GM23338 (cell line): Measurements from ENCODE around the gene LIX1. TPM values are rescaled to one million over a fixed set of nuclear protein-coding genes. Genes with fewer than 3 reads are reported as not detected.

Experiments used
- ATAC-seq: fragments of 200-7000 bp; cut with Tn5 transposase; 3 replicates; pipeline ENCODE4 v1.9.1; 2020
- DNase-seq: peaks from one replicate; pipeline ENCODE4 v3.0.0-alpha.2; 2015; ENCODE audit warnings: low spot score
- H2AFZ ChIP-seq: fragments of 200-600 bp; sonication (generic); 2 replicates; pipeline ENCODE4 v1.8.0; 2016; ENCODE audit warnings: antibody characterized with exemption, mild to moderate bottlenecking, moderate library complexity
- H3F3A ChIP-seq: fragments of 200-600 bp; sonication (generic); replicated peaks from 2 replicates; pipeline ENCODE4 v1.8.0; 2017; ENCODE audit warnings: antibody characterized with exemption, mixed run types, low read depth
- H3K27ac ChIP-seq: fragments of 200-600 bp; sonication (generic); 2 replicates; pipeline ENCODE4 v1.6.1; 2016; ENCODE audit warnings: low read depth
- H3K27me3 ChIP-seq: fragments of 200-600 bp; sonication (generic); 2 replicates; pipeline ENCODE4 v1.8.0; 2016; ENCODE audit warnings: mild to moderate bottlenecking, mixed run types, moderate library complexity; ENCODE audit not compliant: insufficient read depth
- H3K36me3 ChIP-seq: fragments of 200-600 bp; sonication (generic); 2 replicates; pipeline ENCODE4 v1.8.0; 2016; ENCODE audit warnings: mild to moderate bottlenecking; ENCODE audit not compliant: insufficient read depth
- H3K4me1 ChIP-seq: fragments of 200-600 bp; sonication (generic); 2 replicates; pipeline ENCODE4 v1.8.0; 2016; ENCODE audit warnings: mild to moderate bottlenecking, moderate library complexity; ENCODE audit not compliant: insufficient read depth
- H3K4me2 ChIP-seq: fragments of 200-600 bp; sonication (generic); 2 replicates; pipeline ENCODE4 v1.7.1; 2017; ENCODE audit warnings: mixed run types
- H3K4me3 ChIP-seq: fragments of 200-600 bp; sonication (generic); 2 replicates; pipeline ENCODE4 v1.6.1; 2016; ENCODE audit warnings: mixed run types
- H3K79me2 ChIP-seq: fragments of 200-600 bp; sonication (generic); replicated peaks from 2 replicates; pipeline ENCODE4 v1.8.0; 2017; ENCODE audit warnings: mild to moderate bottlenecking; ENCODE audit not compliant: insufficient read depth
- H3K9me2 ChIP-seq: fragments of 200-600 bp; sonication (generic); 2 replicates; pipeline ENCODE4 v1.8.0; 2017; ENCODE audit not compliant: insufficient read depth
- H4K20me1 ChIP-seq: fragments of 200-600 bp; sonication (generic); replicated peaks from 2 replicates; pipeline ENCODE4 v1.8.0; 2017; ENCODE audit warnings: mild to moderate bottlenecking; ENCODE audit not compliant: insufficient read depth
- H3K27ac Mint-ChIP-seq: 2 replicates; pipeline ENCODE4 v1.8.0; 2020; ENCODE audit warnings: inconsistent platforms, mild to moderate bottlenecking, moderate library complexity, mixed read lengths
- H3K27me3 Mint-ChIP-seq: 3 replicates; pipeline ENCODE4 v1.8.0; 2022; ENCODE audit warnings: low read depth, mild to moderate bottlenecking, moderate library complexity, mixed read lengths, inconsistent platforms; ENCODE audit not compliant: insufficient read depth, poor library complexity
- H3K36me3 Mint-ChIP-seq: 3 replicates; pipeline ENCODE4 v1.8.0; 2021; ENCODE audit warnings: low read depth, mild to moderate bottlenecking, inconsistent platforms, moderate library complexity, mixed read lengths
- H3K4me1 Mint-ChIP-seq: 3 replicates; pipeline ENCODE4 v1.8.0; 2020; ENCODE audit warnings: mild to moderate bottlenecking, inconsistent platforms, mixed read lengths
- H3K4me3 Mint-ChIP-seq: 3 replicates; pipeline ENCODE4 v1.8.0; 2021; ENCODE audit warnings: moderate library complexity, mild to moderate bottlenecking, inconsistent platforms, mixed read lengths
- H3K9me3 Mint-ChIP-seq: 3 replicates; pipeline ENCODE4 v1.8.0; 2020; ENCODE audit warnings: moderate library complexity, mild to moderate bottlenecking, inconsistent platforms, mixed read lengths
- STAT1 ChIP-seq: IDR thresholded peaks from one replicate; pipeline ENCODE4 v1.6.1; 2016; ENCODE audit warnings: antibody characterized with exemption; ENCODE audit not compliant: unreplicated experiment
- ZNF331 ChIP-seq: fragments of 250-450 bp; sonication (Bioruptor Pico); IDR thresholded peaks from 2 replicates; pipeline ENCODE4 v1.5.0; 2020; ENCODE audit warnings: low read depth, mild to moderate bottlenecking, moderate library complexity
- polyA plus RNA-seq: library from polyadenylated mRNA; unstranded; fragments of >200 nt; fragmentation: Nextera tagmentation; extraction: Ambion mirVana; gene quantifications from 2 replicates; pipeline ENCODE4 v1.2.1, GENCODE V29; 2016
- total RNA-seq: library from RNA; depleted of rRNA; stranded (reverse); fragments of >200 nt; shearing (Covaris generic); gene quantifications from 2 replicates; pipeline ENCODE4 v1.2.3, GENCODE V29; 2014
- TF ChIP-seq, protein P1 (sequence below): fragments of 250-450 bp; sonication (Bioruptor Pico); IDR thresholded peaks from 2 replicates; pipeline ENCODE4 v1.5.0; 2020; ENCODE audit warnings: mild to moderate bottlenecking, moderate library complexity

LIX1 gene
- total and polyA plus RNA-seq, 2 experiments from 2014 or later, result 0.13 TPM; not detected in 1

DNA sequence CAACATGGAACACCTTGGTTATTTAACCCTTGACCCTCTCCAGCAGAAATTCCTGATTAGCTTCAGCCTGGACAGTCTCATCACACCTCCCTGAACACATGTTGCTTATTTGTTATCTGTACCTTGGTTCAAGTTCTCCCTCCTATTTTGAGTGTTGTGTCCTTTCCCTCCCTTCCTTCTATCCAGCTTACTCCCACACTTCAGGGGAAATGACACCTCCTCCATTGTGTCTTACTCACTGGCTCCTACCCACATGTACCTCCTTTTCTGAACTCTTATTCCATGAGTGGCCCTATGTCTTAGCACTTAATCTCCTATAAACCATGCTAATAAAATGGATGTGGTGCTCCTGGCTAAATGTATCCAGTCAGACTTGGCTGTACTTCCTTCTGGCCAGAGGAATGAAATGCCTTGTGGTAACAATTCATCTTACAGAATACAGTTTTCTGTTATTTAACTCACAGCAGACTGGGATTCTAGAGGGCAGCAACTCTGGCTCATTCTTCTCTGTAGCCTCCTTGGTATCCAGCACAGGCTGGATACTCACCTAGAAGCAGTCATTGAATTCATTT is 11.2 kb downstream of the LIX1 start (continued):
- TF ChIP-seq, protein P1, sequence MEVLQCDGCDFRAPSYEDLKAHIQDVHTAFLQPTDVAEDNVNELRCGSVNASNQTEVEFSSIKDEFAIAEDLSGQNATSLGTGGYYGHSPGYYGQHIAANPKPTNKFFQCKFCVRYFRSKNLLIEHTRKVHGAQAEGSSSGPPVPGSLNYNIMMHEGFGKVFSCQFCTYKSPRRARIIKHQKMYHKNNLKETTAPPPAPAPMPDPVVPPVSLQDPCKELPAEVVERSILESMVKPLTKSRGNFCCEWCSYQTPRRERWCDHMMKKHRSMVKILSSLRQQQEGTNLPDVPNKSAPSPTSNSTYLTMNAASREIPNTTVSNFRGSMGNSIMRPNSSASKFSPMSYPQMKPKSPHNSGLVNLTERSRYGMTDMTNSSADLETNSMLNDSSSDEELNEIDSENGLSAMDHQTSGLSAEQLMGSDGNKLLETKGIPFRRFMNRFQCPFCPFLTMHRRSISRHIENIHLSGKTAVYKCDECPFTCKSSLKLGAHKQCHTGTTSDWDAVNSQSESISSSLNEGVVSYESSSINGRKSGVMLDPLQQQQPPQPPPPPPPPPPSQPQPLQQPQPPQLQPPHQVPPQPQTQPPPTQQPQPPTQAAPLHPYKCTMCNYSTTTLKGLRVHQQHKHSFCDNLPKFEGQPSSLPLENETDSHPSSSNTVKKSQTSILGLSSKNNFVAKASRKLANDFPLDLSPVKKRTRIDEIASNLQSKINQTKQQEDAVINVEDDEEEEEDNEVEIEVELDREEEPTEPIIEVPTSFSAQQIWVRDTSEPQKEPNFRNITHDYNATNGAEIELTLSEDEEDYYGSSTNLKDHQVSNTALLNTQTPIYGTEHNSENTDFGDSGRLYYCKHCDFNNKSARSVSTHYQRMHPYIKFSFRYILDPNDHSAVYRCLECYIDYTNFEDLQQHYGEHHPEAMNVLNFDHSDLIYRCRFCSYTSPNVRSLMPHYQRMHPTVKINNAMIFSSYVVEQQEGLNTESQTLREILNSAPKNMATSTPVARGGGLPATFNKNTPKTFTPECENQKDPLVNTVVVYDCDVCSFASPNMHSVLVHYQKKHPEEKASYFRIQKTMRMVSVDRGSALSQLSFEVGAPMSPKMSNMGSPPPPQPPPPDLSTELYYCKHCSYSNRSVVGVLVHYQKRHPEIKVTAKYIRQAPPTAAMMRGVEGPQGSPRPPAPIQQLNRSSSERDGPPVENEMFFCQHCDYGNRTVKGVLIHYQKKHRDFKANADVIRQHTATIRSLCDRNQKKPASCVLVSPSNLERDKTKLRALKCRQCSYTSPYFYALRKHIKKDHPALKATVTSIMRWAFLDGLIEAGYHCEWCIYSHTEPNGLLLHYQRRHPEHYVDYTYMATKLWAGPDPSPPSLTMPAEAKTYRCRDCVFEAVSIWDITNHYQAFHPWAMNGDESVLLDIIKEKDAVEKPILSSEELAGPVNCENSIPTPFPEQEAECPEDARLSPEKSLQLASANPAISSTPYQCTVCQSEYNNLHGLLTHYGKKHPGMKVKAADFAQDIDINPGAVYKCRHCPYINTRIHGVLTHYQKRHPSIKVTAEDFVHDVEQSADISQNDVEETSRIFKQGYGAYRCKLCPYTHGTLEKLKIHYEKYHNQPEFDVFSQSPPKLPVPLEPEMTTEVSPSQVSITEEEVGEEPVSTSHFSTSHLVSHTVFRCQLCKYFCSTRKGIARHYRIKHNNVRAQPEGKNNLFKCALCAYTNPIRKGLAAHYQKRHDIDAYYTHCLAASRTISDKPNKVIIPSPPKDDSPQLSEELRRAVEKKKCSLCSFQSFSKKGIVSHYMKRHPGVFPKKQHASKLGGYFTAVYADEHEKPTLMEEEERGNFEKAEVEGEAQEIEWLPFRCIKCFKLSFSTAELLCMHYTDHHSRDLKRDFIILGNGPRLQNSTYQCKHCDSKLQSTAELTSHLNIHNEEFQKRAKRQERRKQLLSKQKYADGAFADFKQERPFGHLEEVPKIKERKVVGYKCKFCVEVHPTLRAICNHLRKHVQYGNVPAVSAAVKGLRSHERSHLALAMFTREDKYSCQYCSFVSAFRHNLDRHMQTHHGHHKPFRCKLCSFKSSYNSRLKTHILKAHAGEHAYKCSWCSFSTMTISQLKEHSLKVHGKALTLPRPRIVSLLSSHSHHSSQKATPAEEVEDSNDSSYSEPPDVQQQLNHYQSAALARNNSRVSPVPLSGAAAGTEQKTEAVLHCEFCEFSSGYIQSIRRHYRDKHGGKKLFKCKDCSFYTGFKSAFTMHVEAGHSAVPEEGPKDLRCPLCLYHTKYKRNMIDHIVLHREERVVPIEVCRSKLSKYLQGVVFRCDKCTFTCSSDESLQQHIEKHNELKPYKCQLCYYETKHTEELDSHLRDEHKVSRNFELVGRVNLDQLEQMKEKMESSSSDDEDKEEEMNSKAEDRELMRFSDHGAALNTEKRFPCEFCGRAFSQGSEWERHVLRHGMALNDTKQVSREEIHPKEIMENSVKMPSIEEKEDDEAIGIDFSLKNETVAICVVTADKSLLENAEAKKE (CRISPR knock-in tag), result no peak

DNA sequence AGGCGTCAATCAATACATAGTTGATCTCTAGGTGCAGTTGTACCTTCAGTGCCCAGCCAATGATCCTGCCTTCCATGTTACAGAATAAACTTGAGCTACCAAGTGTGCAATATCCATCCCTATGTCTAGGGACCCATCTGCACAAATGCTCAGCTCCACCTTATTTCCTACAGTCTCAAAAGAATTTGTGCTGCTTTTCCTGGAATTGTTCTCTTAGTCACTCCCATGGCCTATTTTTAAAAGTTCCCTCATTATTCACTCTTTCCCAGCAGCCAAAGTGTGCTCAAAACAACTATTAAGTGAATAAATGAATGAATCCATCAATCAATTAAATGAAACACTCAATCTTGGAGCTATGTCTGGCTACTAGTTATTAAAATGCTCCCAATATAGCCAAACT is 14.7 kb downstream of the LIX1 start:
- Mint-ChIP-seq H3K4me1 (no peaks in the 10 kb centered on the region; the same call in 2 of the 3 replicates), H3K27me3 (peaks cover 2% of the 10 kb centered on the region), H3K4me3 (no peak overlapping the region), H3K27ac (no peak overlapping the region), H3K9me3 (no peaks in the 10 kb centered on the region), H3K36me3 (no peaks in the 10 kb centered on the region)
- H4K20me1 ChIP-seq, result no peaks in the 10 kb centered on the region
- no peak overlapping the region for H2AFZ ChIP-seq
- no peaks in the 10 kb centered on the region for H3K36me3 ChIP-seq
- no peaks in the 10 kb centered on the region for H3K27me3 ChIP-seq
- H3F3A ChIP-seq, result no peaks in the 10 kb centered on the region
- DNase-seq, result no peak
- no peaks in the 10 kb centered on the region for H3K4me1 ChIP-seq
- no peak for ATAC-seq
- no peak overlapping the region for H3K4me2 ChIP-seq
- H3K4me3 ChIP-seq, result no peak overlapping the region
- TF ChIP-seq ZNF331 (CRISPR knock-in tag) (no peak), STAT1 (no peak)
- TF ChIP-seq, protein P1 (CRISPR knock-in tag), result no peak
- 0 out of 2 replicates have a peak, but pooled peaks cover 6% of the 10 kb centered on the region for H3K9me2 ChIP-seq
- no peak overlapping the region for H3K27ac ChIP-seq
- H3K79me2 ChIP-seq, result no peaks in the 10 kb centered on the region
